ENCODE measurements around the gene BRPF3. TPM values are rescaled to one million over a fixed set of nuclear protein-coding genes. Genes with fewer than 3 reads are reported as not detected.

The BRPF3 gene
- total RNA-seq, 1 donor from 2014 or later, result 28.2 TPM

DNA sequence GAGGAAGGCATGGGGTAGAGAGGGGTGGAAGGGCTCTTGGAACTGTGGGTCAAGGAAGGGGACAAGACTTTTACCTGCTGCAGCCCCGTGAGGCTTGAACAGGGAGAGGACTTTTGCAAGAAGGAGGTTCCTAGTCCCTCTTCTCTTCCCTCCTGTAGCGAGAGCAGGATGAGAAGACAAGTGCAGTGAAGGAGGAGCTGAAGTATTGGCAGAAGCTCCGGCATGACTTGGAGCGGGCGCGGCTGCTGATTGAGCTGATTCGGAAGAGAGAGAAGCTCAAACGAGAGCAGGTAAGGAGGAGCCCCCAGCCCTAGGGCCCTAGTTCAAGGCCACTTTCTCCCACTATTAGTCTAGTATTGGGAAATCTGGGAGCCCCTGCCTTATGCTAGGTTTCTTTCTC, 10.6 kb downstream of the BRPF3 start:
- H3K36me3 Mint-ChIP-seq (ENCODE audit: low read depth), result peaks cover 56% of the 10 kb centered on the region
- H3K4me3 Mint-ChIP-seq (ENCODE audit: unreplicated experiment), result no peak overlapping the region
- H3K9me3 Mint-ChIP-seq (ENCODE audit: low read depth), result no peaks in the 10 kb centered on the region
- DNase-seq (ENCODE audit: low spot score), result no peak
- TF ChIP-seq, protein P1, sequence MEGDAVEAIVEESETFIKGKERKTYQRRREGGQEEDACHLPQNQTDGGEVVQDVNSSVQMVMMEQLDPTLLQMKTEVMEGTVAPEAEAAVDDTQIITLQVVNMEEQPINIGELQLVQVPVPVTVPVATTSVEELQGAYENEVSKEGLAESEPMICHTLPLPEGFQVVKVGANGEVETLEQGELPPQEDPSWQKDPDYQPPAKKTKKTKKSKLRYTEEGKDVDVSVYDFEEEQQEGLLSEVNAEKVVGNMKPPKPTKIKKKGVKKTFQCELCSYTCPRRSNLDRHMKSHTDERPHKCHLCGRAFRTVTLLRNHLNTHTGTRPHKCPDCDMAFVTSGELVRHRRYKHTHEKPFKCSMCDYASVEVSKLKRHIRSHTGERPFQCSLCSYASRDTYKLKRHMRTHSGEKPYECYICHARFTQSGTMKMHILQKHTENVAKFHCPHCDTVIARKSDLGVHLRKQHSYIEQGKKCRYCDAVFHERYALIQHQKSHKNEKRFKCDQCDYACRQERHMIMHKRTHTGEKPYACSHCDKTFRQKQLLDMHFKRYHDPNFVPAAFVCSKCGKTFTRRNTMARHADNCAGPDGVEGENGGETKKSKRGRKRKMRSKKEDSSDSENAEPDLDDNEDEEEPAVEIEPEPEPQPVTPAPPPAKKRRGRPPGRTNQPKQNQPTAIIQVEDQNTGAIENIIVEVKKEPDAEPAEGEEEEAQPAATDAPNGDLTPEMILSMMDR (IDR thresholded peaks at IDR 0.05), result no peak
- H3K27ac Mint-ChIP-seq (ENCODE audit: unreplicated experiment), result no peak overlapping the region
- no peaks in the 10 kb centered on the region for H3K27me3 Mint-ChIP-seq (ENCODE audit: low read depth)
- H3K4me1 Mint-ChIP-seq (ENCODE audit: low read depth), result no peaks in the 10 kb centered on the region

DNA sequence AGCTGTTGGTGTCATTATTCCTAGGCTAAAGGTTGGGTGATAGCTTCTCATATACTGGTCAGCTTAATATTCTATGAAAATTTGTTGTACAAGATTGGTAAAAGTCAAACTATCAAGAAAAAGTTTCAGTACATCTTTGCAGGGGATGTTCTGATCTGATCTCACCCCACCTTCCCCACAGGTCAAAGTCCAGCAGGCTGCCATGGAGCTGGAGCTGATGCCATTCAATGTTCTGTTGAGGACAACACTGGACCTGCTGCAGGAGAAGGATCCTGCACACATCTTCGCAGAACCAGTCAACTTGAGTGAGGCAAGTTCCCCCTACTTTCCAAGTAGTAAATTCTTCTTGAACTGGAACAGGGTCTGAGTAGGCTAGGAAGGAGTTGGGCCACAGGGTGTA, 13.1 kb downstream of the BRPF3 start:
- TF ChIP-seq, protein P1 (IDR thresholded peaks at IDR 0.05), result no peak
- Mint-ChIP-seq H3K9me3 (ENCODE audit: low read depth) (no peaks in the 10 kb centered on the region), H3K4me1 (ENCODE audit: low read depth) (no peaks in the 10 kb centered on the region), H3K36me3 (ENCODE audit: low read depth) (peaks cover 59% of the 10 kb centered on the region), H3K4me3 (ENCODE audit: unreplicated experiment) (no peak overlapping the region), H3K27me3 (ENCODE audit: low read depth) (no peaks in the 10 kb centered on the region), H3K27ac (ENCODE audit: unreplicated experiment) (no peak overlapping the region)
- DNase-seq (ENCODE audit: low spot score), result no peak

DNA sequence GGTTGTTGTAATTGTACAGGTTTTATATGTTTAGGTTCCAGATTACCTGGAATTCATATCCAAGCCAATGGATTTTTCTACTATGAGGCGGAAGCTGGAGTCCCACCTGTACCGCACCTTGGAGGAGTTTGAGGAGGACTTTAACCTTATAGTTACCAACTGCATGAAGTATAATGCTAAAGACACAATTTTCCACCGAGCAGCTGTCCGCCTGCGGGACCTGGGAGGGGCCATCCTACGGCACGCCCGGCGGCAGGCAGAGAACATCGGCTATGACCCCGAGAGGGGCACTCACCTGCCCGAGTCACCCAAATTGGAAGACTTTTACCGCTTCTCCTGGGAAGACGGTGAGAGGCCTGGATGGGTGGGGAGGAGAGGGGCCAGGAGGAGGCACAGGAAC, 13.6 kb downstream of the BRPF3 start:
- Mint-ChIP-seq H3K36me3 (ENCODE audit: low read depth) (peaks cover 60% of the 10 kb centered on the region), H3K27me3 (ENCODE audit: low read depth) (no peaks in the 10 kb centered on the region), H3K4me3 (ENCODE audit: unreplicated experiment) (no peak overlapping the region), H3K9me3 (ENCODE audit: low read depth) (no peaks in the 10 kb centered on the region), H3K4me1 (ENCODE audit: low read depth) (no peaks in the 10 kb centered on the region), H3K27ac (ENCODE audit: unreplicated experiment) (no peak overlapping the region)
- DNase-seq (ENCODE audit: low spot score), result no peak
- TF ChIP-seq, protein P1 (IDR thresholded peaks at IDR 0.05), result no peak

DNA sequence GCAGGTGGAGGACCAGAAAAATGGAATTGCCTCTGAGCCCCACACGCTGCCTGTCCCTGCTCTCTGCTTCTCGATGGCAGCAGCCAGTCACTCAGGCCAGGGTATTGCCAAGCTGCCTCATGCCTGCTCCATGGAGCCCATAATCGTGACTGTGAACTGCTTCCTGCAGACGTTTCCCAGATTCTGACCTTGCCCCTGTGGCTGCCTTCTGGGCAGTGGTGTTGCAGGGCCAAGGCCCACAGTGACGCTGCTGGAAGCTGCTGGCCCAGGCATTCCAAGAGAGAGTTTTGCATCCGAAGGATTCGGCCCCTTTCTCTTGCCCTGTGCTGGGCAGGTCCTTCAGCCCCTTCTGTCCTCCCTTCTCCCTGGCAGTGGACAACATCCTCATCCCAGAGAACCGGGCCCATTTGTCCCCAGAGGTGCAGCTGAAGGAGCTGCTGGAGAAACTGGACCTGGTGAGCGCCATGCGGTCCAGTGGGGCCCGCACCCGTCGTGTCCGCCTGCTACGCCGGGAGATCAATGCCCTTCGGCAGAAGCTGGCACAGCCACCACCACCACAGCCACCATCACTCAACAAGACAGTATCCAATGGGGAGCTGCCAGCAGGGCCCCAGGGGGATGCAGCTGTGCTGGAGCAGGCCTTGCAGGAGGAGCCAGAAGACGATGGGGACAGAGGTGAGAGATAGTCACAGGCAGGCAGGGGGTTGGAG, 14.5 kb downstream of the BRPF3 start:
- no peak for DNase-seq (ENCODE audit: low spot score)
- Mint-ChIP-seq H3K4me1 (ENCODE audit: low read depth) (no peaks in the 10 kb centered on the region), H3K27ac (ENCODE audit: unreplicated experiment) (no peak overlapping the region), H3K9me3 (ENCODE audit: low read depth) (no peaks in the 10 kb centered on the region), H3K36me3 (ENCODE audit: low read depth) (peaks cover 61% of the 10 kb centered on the region), H3K4me3 (ENCODE audit: unreplicated experiment) (no peak overlapping the region), H3K27me3 (ENCODE audit: low read depth) (no peaks in the 10 kb centered on the region)
- TF ChIP-seq, protein P1 (IDR thresholded peaks at IDR 0.05), result no peak

DNA sequence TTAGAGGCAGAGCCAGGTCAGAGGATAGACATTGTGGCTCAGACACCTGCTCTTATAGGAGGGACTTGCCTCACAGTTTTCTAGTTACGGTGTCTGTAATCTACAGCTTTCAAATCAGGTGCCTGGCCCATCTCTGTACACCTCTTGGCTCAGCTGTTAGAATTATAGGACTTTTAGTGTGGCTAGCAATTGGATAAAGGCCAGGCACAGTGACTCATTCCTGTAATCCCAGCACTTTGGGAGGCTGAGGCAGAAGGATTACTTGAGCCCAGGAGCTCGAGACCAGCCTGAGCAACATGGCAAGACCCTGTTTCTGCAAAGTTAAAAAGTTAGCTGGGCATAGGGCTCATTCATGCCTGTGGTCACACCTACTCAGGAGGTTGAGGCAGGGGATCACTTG, 20.0 kb downstream of the BRPF3 start:
- peaks cover 44% of the 10 kb centered on the region for H3K36me3 Mint-ChIP-seq (ENCODE audit: low read depth)
- no peaks in the 10 kb centered on the region for H3K9me3 Mint-ChIP-seq (ENCODE audit: low read depth)

More for the DNA sequence above, 20.0 kb downstream of the BRPF3 start:
- Mint-ChIP-seq H3K4me3 (ENCODE audit: unreplicated experiment) (no peak overlapping the region), H3K27ac (ENCODE audit: unreplicated experiment) (no peak overlapping the region), H3K4me1 (ENCODE audit: low read depth) (no peaks in the 10 kb centered on the region), H3K27me3 (ENCODE audit: low read depth) (no peaks in the 10 kb centered on the region)
- no peak for DNase-seq (ENCODE audit: low spot score)
- TF ChIP-seq, protein P1 (IDR thresholded peaks at IDR 0.05), result no peak
